ENCODE results near the gene TSPYL6.
"Not testable (repeated sequence)": the region's sequence is repeated elsewhere in the genome, so short reads cannot be mapped to it uniquely, and the experiment has no call there.

The TSPYL6 gene

DNA sequence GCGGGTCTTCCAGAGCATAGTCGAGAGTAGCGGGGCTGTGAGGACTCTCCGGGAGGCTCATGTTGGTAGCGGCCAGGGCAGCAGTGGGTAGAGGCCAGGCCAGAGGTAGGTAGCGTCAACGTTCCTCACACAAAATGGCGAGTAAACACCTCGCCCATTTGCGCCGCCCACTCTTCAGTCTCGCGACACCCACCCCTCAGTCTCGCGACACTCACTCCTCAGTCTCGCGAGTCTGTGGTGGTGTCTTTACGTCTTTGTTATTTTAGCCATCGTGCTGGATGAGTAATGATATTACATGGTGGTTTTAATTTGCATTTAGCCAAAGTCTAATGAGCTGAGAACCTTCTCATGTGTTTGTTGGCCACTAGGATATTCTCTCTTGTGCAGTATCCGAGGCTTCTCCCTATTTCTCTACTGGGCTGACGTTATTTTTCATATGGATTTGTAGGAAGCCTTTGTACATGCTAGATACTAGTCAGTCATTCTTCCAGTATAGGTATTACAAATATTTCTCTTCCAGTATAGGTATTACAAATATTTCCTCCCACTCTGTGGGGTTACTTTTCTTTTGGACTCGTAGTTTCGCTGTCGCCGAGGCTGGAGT lies at the start of gene TSPYL6:
TSPYL6 (minus strand) TSS at position 139 of the 604 bp plus-strand sequence; CDS start at position 61, 78 bp downstream.
- DNase-seq, result no peak

DNA sequence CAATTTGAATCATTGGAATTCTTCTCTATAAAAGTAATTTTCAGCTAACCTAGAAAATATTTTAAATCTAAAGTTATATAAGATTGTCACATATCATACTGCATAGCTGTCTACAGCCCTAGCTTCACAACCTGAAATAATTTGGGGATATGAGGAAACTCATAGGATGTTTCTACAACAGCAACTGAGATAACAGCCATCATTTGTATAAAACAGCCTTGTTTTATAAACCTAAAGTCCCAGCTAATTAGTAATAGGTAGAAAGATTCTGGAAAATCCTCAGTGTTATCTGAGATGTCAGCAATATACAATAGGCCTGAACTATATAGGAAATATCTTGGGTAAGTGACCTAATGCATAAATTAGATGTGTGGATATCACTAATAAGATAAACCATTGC lies 47.6 kb upstream of the TSPYL6 start:
- no peak for DNase-seq

DNA sequence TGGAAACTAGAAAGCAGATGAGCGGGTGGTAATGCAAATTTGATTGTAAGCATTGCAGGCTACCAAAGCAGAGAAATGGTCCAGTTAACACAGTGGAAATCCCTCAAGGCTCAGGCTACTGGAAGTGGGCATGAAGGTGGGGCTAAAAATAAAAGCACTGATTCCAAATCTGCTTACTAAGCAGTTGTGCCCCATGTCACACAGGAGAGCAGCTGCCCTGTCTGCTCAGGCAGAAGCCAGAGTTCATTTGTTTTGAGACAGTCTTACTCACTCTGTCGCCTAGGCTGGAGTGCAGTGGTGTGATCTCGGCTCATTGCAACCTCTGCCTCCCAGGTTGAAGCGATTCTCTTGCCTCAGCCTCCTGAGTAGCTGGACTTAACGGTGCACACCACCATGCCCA lies 42.5 kb upstream of the TSPYL6 start:
- no peak for DNase-seq

DNA sequence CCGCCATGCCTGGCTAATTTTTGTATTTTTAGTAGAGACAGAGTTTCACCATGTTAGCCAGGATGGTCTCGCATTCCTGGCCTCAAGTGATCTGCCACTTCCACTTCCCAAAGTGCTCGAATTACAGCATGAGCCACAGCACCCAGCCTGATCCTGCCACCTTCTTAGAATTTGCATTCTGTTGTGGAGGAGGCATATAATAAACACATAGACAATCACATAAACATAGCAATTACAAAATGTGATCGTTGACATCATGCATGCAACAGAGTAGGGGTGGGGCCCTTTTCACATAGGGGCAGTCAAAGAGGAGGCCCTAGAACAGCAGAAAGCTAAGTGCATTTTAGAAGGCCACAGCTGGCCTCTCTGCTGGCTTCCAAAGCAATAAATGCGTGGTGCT lies 39.9 kb upstream of the TSPYL6 start:
- DNase-seq, result no peak

DNA sequence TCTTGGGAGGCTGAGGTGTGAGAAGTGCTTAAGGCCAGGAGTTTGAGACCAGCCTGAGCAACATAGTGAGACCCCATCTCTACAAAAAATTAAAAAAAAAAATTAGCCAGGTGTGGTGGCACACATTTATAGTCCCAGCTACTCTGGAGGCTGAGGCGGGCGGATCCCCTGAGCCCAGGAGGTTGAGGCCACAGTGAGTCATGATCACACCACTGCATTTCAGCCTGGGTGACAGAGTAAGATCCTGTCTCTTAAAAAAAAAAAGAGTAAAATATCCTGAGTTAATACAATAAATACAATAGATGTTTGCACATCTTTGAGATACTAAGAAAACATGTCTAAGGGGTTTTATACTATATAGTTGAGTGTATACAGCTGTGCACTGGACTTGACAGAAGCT lies 38.6 kb upstream of the TSPYL6 start:
- DNase-seq, result not testable (repeated sequence)

DNA sequence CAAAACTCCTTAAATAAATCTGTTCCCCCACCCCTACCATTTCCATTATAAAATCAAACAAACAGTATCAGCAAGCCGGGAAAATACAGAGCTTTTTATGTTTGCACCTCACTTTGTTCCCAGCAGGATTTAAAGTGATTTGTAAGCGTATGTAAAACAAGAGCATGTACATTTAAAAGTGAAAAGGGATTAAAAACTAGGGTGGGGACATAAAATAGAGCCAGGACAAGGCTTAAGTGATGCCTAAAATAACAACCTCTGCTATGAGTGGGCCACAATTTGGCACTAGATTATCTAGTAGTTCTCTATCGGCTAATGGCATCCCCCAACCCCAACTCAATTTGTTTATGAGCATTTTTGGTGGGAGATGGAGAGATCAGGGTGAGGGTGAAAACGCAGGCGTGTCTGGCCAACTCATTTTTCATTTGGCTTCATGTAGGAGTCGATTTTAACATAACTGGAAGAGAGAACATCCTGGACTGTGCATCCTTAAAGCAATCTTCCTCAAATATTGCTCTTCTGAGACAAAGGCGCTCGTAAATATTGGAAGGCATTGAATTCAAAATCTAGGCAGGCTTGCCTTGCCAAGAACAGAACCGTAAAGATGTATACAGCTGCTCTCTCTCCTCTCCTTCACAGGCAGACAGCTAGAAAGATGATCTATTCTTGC lies 34.5 kb upstream of the TSPYL6 start:
- DNase-seq, result no peak

DNA sequence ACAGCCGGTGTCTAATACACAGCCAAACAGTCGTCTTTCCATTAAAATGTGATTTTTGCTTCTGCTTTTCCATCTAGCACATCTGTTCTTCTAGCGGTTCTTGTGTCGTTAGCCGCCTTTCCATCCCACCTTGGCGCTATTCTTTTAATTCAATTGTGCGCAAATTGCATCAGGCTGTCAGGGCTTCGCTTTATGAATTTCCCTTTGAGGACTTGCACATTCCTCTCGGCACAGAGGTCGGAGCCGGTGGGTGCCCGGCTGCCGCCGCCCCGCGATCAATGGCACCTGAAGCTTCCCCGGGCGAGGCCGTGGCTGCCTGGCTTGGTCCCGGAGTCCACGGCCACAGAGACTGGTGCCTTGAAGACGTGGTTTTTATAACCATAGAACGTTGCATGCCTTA lies 33.9 kb upstream of the TSPYL6 start:
- no peak for DNase-seq

DNA sequence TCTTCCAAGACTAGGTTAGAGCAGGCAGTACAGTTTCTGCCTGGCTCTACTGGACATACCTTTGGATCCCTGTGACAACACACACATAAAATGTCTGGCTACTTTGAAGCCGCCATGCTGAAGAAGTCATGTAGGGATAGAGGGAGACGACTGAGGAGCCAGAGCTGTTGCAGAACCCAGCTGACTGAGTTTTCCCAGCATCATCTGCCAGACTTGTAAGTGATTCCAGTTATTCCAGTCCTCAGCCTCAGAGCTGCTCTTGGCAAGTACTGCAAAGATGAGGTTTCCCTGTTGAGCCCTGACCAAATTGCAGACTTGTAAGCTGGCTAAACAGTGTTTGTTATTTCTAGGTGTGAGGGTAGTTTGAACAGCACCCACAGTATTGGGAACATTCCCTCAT lies 31.5 kb upstream of the TSPYL6 start:
- DNase-seq, result no peak

DNA sequence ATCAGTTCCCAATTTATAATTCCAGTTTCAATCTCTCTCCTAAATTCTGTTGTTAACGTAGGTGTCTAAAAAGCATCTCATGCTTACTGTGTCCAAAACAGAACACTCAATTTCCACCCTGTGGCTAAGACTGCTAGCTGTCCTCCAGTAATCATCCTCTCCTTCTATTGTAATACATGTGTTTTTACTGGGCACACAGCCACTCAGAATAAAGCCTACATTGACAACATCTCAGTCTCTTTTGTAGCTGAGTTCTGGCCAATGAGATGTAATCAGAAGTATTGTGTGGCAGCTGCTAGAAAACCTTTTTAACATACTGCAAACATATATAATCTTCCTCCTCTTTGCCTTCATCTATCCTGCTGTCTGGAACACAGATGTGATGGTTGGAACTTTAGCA lies 29.4 kb upstream of the TSPYL6 start:
- DNase-seq, result no peak

DNA sequence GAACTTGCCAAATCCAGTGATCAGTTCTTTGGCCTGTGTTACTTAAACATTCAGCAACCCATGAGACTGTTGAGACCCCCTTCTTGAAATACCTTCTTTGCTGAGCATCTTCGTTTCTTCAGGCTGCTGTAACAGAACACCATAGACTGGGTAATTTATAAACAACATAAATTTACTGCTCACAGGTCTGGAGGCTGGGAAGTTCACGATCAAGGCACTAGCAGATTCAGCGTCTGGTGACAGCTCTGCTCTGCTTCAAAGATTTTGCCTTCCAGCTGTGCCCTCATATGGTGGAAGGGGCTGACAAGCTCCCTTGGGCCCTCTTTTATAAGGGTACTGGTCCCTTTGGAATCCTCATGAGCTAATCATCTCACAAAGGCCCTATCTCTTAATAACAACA lies 28.8 kb upstream of the TSPYL6 start:
- DNase-seq, result no peak

DNA sequence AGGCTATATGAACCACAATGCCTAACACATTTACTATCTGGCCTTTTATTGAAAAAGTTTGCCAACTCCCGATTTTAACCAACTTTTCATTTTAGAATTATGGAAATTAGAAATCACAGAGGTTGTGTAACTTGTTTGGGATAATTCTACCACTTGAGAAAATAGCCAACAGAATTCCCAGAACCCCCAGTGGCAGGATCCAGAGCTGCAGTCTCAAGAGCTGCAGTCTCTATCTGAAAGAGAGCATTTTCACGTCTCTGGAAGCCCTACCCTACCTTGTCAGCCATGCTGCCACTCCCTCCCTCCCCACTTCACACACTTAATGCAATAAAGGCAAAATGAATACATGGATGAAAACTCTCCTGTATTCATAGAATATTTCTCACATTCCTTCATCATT lies 23.4 kb upstream of the TSPYL6 start:
- no peak for DNase-seq

DNA sequence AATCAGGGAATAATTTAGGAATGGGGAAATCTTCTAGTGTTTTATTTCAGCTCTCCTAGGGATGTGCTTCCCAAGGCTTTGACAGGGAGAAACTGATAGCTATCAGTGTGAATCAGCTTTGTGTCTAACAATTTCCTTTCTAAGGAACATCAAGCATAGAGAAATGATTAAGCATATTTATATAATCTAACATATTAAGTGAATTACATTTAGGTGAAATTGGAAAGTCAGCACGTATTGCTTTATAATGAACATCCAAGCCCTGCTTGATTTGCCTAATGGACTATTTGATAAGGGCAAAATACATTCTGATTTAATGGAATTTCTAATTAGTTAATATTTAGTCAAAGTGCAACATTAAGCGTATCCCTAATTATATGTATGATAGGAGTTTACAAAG lies 19.5 kb upstream of the TSPYL6 start:
- no peak for DNase-seq

DNA sequence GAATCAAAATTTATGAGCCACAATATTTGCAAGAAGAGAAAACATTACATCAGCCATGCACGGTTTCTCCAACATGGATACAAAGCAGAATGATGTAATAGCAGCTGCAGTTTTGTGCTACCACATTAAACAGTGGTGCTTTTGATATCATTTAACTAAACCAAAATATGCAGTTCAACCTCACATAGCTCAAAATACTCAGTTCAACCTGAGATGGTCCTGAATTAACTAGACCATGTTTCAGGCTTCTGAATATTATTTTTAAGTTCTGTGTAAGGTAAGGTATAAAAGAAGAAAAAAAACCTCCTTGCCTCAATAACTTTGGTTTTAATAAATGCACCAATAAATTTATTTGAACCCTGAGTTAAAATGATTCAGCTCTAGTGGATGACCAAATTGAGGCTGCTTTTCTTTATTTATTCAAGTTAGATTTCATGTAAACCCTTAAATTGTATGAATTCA lies 18.8 kb upstream of the TSPYL6 start:
- DNase-seq, result no peak

DNA sequence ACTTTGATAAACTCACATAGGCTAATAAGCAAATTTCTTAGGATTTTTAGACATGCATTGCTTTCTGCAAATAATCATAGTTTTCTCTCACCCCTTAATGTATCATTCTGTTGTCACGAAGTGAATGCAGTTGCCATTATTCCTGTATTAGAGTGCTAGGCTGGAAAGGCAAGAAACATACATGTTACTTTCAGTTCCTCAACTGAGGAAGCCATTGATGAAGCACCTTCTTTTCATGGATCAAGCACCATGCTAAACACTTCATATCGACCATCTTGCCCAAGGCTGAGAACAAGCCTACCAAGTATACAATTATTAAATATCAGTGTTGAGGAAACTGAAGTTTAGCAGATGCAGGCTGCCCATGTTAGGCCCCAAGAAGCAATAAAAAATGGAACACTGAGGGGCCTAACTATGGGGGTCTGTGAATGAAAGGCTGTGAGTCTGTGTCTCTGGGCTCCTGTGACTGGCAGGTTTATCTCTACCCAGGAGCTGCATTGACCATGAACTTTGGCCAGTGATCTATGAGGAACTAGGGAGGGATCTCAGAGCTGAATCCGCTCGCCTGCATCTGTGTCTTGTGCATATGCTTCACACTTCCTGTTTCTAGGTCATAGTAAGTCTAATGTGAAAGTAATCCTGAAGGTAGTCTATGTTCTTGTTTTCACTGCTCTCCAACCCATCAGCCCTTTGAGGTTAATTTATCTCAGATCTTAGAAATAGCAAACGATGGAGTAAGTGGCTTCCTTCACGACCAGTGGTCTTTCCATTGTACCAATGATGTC lies 16.0 kb upstream of the TSPYL6 start:
- DNase-seq, result no peak

DNA sequence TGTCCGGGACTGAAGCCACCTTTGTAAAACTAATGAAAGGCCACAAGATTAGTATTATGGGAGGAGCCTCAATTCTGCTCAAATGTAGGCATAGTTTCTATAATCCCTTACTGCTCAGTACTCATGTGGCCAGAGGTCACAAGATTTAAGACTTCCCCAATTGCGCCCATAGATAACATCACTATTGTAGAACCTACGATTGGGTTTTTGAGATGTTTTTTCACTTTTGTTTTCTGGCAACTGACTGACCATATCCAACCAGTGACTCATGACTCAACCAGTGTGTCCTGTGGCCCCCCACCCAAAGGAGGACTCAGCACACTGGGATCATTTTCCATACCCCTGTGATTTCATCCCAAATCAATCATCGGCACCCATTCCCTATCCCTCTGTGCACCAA lies 15.2 kb upstream of the TSPYL6 start:
- DNase-seq, result no peak

DNA sequence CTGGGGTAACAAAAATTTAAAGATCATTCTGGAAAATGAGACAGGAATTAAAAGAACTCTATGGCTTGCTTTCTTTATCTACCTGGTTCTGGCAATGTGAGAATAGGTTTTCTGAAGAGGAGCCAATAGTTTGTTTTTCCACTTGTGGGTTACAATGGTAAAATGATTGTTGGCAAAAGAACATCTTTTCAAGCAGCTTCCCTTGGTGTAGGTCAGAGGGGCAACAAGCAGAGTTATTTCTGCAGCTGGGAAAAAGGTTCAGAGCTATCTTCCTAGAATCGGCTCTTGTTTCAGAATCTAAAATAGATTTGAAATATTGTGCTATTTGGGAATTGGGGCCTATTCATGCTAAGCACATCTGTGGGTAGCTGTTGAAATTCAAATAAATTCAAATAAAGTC lies 11.5 kb upstream of the TSPYL6 start:
- DNase-seq, result no peak

DNA sequence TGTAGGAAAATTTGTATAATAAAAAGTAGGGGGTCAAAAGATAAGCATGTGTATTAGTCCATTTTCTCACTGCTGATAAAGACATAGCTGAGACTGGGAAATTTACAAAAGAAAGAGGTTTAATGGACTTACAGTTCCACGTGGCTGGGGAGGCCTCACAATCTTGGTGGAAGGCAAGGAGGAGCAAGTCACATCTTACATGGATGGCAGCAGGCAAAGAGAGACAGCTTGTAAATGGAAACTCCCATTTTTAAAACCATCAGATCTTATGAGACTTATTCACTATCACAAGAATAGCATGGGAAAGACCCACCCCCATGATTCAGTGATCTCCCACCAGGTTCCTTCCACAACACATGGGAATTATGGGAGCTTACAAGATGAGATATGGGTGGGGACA lies 9.1 kb upstream of the TSPYL6 start:
- not testable (repeated sequence) for DNase-seq

DNA sequence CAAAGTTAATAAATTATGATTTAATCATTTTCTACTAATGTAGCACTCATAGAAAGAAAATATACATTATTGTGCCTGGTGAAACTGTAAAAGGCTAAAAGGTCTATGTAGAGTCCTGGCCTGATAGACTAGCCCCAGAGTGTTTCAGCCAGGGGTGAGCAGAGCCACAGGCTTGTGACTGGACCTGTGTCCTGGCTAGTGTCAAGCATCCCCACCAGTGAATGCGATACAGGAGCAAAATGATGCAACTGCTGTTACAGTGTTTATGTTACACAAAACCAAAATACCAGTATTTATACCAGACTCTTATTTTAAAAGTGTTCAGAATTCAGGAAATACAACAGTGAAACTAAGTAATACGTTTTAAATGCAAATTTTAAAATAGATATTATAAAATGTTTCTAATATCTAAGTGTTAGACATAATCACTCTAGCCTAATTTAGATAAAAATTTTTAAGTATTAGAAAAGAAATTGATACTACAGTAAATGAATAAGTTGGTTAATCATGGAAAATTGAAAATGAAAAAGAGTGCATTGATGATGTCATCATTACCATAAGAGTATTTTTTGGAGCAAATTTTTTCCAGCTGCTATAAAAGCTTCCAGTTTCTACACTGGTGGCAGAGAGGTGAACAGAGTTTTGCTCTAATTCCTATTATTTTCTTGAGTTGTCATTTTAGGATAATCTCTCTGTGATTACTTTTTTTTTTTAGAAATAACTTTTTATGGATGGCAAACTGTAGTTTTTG lies 6.2 kb upstream of the TSPYL6 start:
- DNase-seq, result no peak

DNA sequence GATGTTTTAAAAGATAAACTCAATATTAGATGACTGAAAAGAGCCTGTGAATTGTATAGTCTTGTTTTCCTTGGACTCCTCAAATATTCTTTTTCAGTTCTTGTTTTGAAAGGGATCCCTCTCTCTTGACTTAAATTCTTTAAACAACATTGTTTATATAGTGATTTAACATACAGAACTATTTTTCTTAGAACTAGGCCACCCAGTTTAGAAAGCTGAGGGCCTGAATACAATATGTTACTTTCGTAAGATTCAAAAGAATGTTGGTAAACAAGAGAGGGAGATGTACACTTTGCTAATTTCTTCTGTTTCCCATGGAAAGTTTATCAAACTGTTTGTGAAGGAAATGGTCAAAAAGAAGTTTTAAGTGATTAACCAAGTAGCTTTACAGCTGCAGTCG lies 5.5 kb upstream of the TSPYL6 start:
- DNase-seq, result no peak

DNA sequence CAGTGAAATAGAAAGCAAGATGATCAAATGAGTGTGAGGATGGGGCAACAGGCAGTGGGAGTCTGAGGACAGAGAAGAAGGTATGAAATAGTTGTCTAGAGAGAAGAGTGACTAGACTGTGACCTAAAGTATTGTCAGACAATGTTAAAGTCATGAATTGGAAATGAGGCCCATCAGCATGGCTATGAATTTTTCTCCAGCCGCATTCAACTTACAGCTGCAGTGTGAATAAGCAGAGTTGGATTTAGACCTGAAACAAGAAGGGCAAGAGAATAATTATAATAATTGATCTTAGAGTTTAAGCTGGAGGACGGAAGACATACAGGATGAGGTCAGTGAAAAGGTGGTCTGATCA lies 4.2 kb upstream of the TSPYL6 start:
- DNase-seq, result no peak

DNA sequence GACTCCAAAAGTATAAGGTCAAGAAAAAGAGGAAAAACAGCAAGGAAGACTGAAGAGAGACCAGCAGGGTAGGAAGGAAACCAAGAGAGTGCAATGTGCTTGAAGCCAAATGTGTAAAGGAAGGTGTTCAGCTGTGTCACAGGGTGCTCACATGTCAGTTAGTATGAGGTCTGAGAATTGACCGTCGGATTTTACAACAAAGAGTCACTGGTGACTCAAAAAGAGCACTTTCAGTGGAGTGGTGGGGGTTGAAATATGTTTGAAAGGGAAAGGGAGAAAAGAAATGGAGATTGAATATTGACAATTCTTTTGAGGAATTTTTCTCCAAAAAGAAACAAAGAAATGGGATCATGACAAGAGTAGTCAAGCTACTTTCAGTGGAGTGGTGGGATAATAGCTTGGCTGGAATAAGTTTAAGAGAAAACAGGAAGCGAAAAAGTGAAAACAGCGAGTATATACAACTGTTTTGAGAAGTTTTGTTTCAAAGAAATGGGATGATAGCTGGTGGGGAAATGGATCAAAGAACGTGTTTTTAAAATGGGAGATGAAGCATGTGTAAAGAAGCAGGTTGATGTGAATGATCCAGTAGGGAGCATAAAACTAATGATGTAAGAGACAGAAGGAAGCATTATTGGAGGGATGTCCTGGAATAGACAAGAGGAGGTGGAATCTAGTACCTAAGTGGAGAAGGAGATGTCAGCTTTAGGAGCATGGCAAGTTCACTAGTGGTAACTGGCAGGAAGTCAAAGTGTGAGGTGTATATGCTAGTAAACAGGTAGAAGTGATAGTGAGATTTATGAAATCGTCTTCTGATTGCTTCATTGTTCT lies 3.6 kb upstream of the TSPYL6 start:
- no peak for DNase-seq

DNA sequence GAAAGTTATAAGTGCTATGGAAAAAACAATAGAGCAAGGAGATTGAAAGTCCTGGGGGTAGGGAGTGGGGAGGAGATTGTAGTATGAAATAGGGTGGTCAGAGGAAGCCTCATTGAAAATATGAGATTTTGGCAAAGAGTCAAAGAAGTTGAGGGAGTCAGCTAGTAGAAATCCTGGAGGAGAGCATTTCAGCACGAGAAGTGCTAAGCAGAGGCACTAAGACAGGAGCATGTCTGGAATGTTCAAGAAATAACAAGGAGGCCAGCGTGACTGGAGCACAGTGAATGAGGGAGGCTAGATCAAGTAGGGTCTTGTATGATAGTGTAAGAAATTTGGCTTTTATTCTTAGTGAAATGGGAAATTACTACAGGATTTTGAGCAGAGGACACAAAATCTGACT lies 2.1 kb upstream of the TSPYL6 start:
- no peak for DNase-seq
